Breast epithelium (tissue), 4 donors: ENCODE data around the gene MRPL37. TPM values are rescaled to one million over a fixed set of nuclear protein-coding genes. Genes with fewer than 3 reads are reported as not detected.

Experiments
- DNase-seq, 2 donors: peaks; one replicate each; pipeline ENCODE4 v3.0.0-alpha.2; 2019; ENCODE audit warnings: low spot score in 2 of 2
- H3K27ac ChIP-seq, 2 donors: fragments of 200-600 bp; sonication (generic) in 1 of 2; one replicate each; pipeline ENCODE4 v1.5.1; 2016 to 2019; ENCODE audit warnings: mild to moderate bottlenecking in 1 of 2
- H3K27me3 ChIP-seq, 2 donors: fragments of 200-600 bp; sonication (generic) in 1 of 2; one replicate each; pipeline versions ENCODE4 v1.5.1 to v1.6.0; 2017 to 2019; ENCODE audit warnings: control low read depth in 1 of 2, mild to moderate bottlenecking in 1 of 2
- H3K36me3 ChIP-seq: fragments of 200-600 bp; one replicate; pipeline ENCODE4 v1.5.1; 2019
- H3K4me1 ChIP-seq, 2 donors: fragments of 200-600 bp; sonication (generic); one replicate each; pipeline ENCODE4 v1.5.1; 2016 to 2019; ENCODE audit warnings: control low read depth in 1 of 2
- H3K4me3 ChIP-seq, 3 donors: fragments of 200-600 bp; sonication (generic); 1 replicate in 2 of 3; 2 replicates in 1 of 3; pipeline ENCODE4 v1.5.1; 2016 to 2019; ENCODE audit warnings: mild to moderate bottlenecking in 3 of 3, moderate library complexity in 2 of 3
- H3K9me3 ChIP-seq, 2 donors: fragments of 200-600 bp; sonication (generic) in 1 of 2; one replicate each; pipeline ENCODE4 v1.5.1; 2016 to 2019; ENCODE audit warnings: control low read depth in 1 of 2
- CTCF ChIP-seq, 3 donors: fragments of 450-650 bp; IDR thresholded peaks; one replicate each; pipeline ENCODE4 v1.5.1; 2016 to 2017; ENCODE audit warnings: antibody characterized with exemption in 3 of 3, mild to moderate bottlenecking in 3 of 3, moderate library complexity in 3 of 3
- POLR2A ChIP-seq: fragments of 450-650 bp; IDR thresholded peaks from one replicate; pipeline ENCODE4 v1.6.1; 2016; ENCODE audit warnings: antibody characterized with exemption, mild to moderate bottlenecking, moderate library complexity
- POLR2AphosphoS5 ChIP-seq, 3 donors: sonication (generic); formaldehyde crosslinking; IDR thresholded peaks; one replicate each; pipeline ENCODE4 v1.6.1; 2017; ENCODE audit warnings: antibody characterized with exemption in 3 of 3
- intact Hi-C: fragments of 100-400 bp; cut with DNase I; formaldehyde crosslinking; loops from one replicate; pipeline ENCODE4 v1.15.1; 2023; ENCODE audit warnings: low total_unique reads
- total RNA-seq, 3 donors: library from RNA; depleted of rRNA; stranded (reverse); fragments of >200 nt; gene quantifications; one replicate each; pipeline ENCODE4 v1.1.0, GENCODE V29; 2016

The MRPL37 gene
- total RNA-seq, 3 donors from 2014 or later = 44.6 to 70.7 (median 48.8) TPM

- peaks cover 0 to 3% of the 10 kb centered on the region in 2 donors for H3K4me1 ChIP-seq
- H3K4me3 ChIP-seq = no peak overlapping the region
- peaks cover 4% of the 10 kb centered on the region for H3K36me3 ChIP-seq
- intact Hi-C loops = no loop called here
- H3K9me3 ChIP-seq = no peaks in the 10 kb centered on the region
- no peak for DNase-seq
- H3K27me3 ChIP-seq = no peaks in the 10 kb centered on the region
- H3K27ac ChIP-seq = no peak overlapping the region
- TF ChIP-seq CTCF (IDR thresholded peaks at IDR 0.05) (no peak), POLR2AphosphoS5 (IDR thresholded peaks at IDR 0.05) (no peak), POLR2A (no peak)
Observed at GRCh38 chr1:54234284-54234683, 34.3 kb downstream of the MRPL37 start.

- DNase-seq = no peak
- intact Hi-C loops = no loop called here
- no peak for TF ChIP-seq POLR2AphosphoS5 (IDR thresholded peaks at IDR 0.05)
- TF ChIP-seq POLR2A = no peak
- no peak for TF ChIP-seq CTCF (IDR thresholded peaks at IDR 0.05)
- Histone ChIP-seq H3K4me3 (no peak overlapping the region), H3K36me3 (peaks cover 4% of the 10 kb centered on the region), H3K27me3 (no peaks in the 10 kb centered on the region), H3K27ac (no peak overlapping the region), H3K9me3 (no peaks in the 10 kb centered on the region), H3K4me1 (no peaks in the 10 kb centered on the region)
Observed at GRCh38 chr1:54237586-54237985, 37.6 kb downstream of the MRPL37 start.

- H3K27ac ChIP-seq = no peak overlapping the region
- no peak overlapping the region for H3K4me3 ChIP-seq
- H3K36me3 ChIP-seq = peaks cover 4% of the 10 kb centered on the region
- DNase-seq = no peak
- H3K27me3 ChIP-seq = no peaks in the 10 kb centered on the region
- intact Hi-C loops = no loop called here
- TF ChIP-seq CTCF (IDR thresholded peaks at IDR 0.05) (no peak), POLR2AphosphoS5 (IDR thresholded peaks at IDR 0.05) (no peak), POLR2A (no peak)
- H3K4me1 ChIP-seq = no peaks in the 10 kb centered on the region
- no peaks in the 10 kb centered on the region for H3K9me3 ChIP-seq
Observed at GRCh38 chr1:54238353-54239034, 38.5 kb downstream of the MRPL37 start.

- no peaks in the 10 kb centered on the region for H3K4me1 ChIP-seq
- H3K27ac ChIP-seq = no peak overlapping the region
- H3K9me3 ChIP-seq = no peaks in the 10 kb centered on the region
- H3K4me3 ChIP-seq = no peak overlapping the region
- H3K36me3 ChIP-seq = peaks cover 4% of the 10 kb centered on the region
- no peaks in the 10 kb centered on the region for H3K27me3 ChIP-seq
- TF ChIP-seq POLR2A (no peak), POLR2AphosphoS5 (IDR thresholded peaks at IDR 0.05) (no peak), CTCF (IDR thresholded peaks at IDR 0.05) (no peak)
- intact Hi-C loops = no loop called here
- DNase-seq = no peak
Observed at GRCh38 chr1:54239035-54239383, 39.0 kb downstream of the MRPL37 start.

GRCh38 chr1:54239631-54240031 is 39.7 kb downstream of the MRPL37 start:
- Histone ChIP-seq H3K36me3 (peaks cover 4% of the 10 kb centered on the region), H3K9me3 (no peaks in the 10 kb centered on the region), H3K4me1 (no peaks in the 10 kb centered on the region), H3K27me3 (no peaks in the 10 kb centered on the region), H3K27ac (peak overlapping the region in 1 of 2 donors; percentile 46), H3K4me3 (no peak overlapping the region)
- TF ChIP-seq POLR2A (no peak), CTCF (IDR thresholded peaks at IDR 0.05) (no peak), POLR2AphosphoS5 (IDR thresholded peaks at IDR 0.05) (no peak)
- no peak for DNase-seq
- intact Hi-C loops = no loop called here
